CD4-positive, alpha-beta T cell treated with Interleukin-4 for 1 hour (primary cell): ENCODE results near the gene IQCN.

Experiments
- DNase-seq, 2 donors: peaks; one replicate each; pipeline ENCODE4 v3.0.0-alpha.2; 2020 to 2022

The IQCN gene

GRCh38 chr19:18274219-18274780 lies at the start of gene IQCN:
TSS of gene IQCN (minus strand) at chr19:18274452. CDS start at chr19:18269478, 4,974 bp downstream.
- peak; percentile 67 to 68 for DNase-seq

GRCh38 chr19:18322759-18323460 lies 48.7 kb upstream of the IQCN start, which contains the start of gene LSM4:
TSS of gene LSM4 (minus strand) at chr19:18323076. CDS start at chr19:18323020, 56 bp downstream.
- DNase-seq = peak; percentile 99 to 100

- peak; percentile 24 to 29 for DNase-seq
Measured at GRCh38 chr19:18322318-18322758, 48.1 kb upstream of the IQCN start.

- peak; percentile 18 to 50 for DNase-seq
Measured at GRCh38 chr19:18321734-18322102, 47.5 kb upstream of the IQCN start.

- no peak for DNase-seq
Measured at GRCh38 chr19:18320865-18321733, 46.8 kb upstream of the IQCN start.

GRCh38 chr19:18319591-18320135 lies 45.4 kb upstream of the IQCN start:
- peak in 1 of 2 donors; percentile 40 for DNase-seq

- peak; percentile 61 to 76 for DNase-seq
Measured at GRCh38 chr19:18317961-18318800, 43.9 kb upstream of the IQCN start.

- DNase-seq = no peak
Measured at GRCh38 chr19:18313398-18313797, 39.1 kb upstream of the IQCN start.

- DNase-seq = no peak
Measured at GRCh38 chr19:18312092-18312534, 37.9 kb upstream of the IQCN start.

GRCh38 chr19:18311502-18312091 lies 37.3 kb upstream of the IQCN start:
- DNase-seq = no peak

GRCh38 chr19:18310966-18311365 lies 36.7 kb upstream of the IQCN start:
- DNase-seq = no peak

GRCh38 chr19:18310118-18310909 lies 36.1 kb upstream of the IQCN start:
- DNase-seq = no peak

GRCh38 chr19:18309525-18310064 lies 35.3 kb upstream of the IQCN start:
- DNase-seq = no peak

- no peak for DNase-seq
Measured at GRCh38 chr19:18308948-18309325, 34.7 kb upstream of the IQCN start.

- no peak for DNase-seq
Measured at GRCh38 chr19:18308051-18308947, 34.0 kb upstream of the IQCN start.

GRCh38 chr19:18307271-18307681 lies 33.0 kb upstream of the IQCN start:
- peak; percentile 53 to 70 for DNase-seq

GRCh38 chr19:18306888-18307260 lies 32.6 kb upstream of the IQCN start:
- no peak for DNase-seq

- no peak for DNase-seq
Measured at GRCh38 chr19:18306209-18306887, 32.1 kb upstream of the IQCN start.
